A549 (cell line): ENCODE data around the gene RGL3.

Source experiments
- BHLHE40 ChIP-seq: IDR thresholded peaks from 2 replicates; pipeline ENCODE4 v1.6.1; 2012; ENCODE audit warnings: low read depth, low read length, inconsistent platforms
- EHF ChIP-seq: fragments of 250-450 bp; sonication (Bioruptor Pico); IDR thresholded peaks from 2 replicates; pipeline ENCODE4 v1.5.0; 2020; ENCODE audit warnings: mild to moderate bottlenecking
- EP300 ChIP-seq, 2 experiments: fragments of >200 bp; sonication (Bioruptor Twin); formaldehyde crosslinking; IDR thresholded peaks; 2 replicates in 1 of 2; 3 replicates in 1 of 2; pipeline ENCODE4 v1.6.1; 2016 to 2017
- ESRRA ChIP-seq: fragments of 150-350 bp; IDR thresholded peaks from 2 replicates; pipeline ENCODE4 v1.6.1; 2014; ENCODE audit warnings: mild to moderate bottlenecking, low read length, borderline replicate concordance
- HDAC2 ChIP-seq: fragments of 200-600 bp; sonication (generic); IDR thresholded peaks from 2 replicates; pipeline ENCODE4 v1.6.1; 2016
- KDM1A ChIP-seq: fragments of 200-600 bp; sonication (generic); IDR thresholded peaks from 2 replicates; pipeline ENCODE4 v1.6.1; 2016; ENCODE audit warnings: low read depth, mild to moderate bottlenecking
- MAFK ChIP-seq: fragments of 450-650 bp; IDR thresholded peaks from 2 replicates; pipeline ENCODE4 v1.6.1; 2014; ENCODE audit not compliant: partially characterized antibody
- MYC ChIP-seq: IDR thresholded peaks from 2 replicates; pipeline ENCODE4 v1.6.1; 2012; ENCODE audit warnings: mild to moderate bottlenecking, inconsistent platforms, low read length, improper control_type of control experiment, borderline replicate concordance
- RAD21 ChIP-seq, 2 experiments: fragments of >200 bp in 1 of 2; sonication (Bioruptor Twin) in 1 of 2; formaldehyde crosslinking in 1 of 2; IDR thresholded peaks in 1 of 2; conservative IDR thresholded peaks in 1 of 2; 2 replicates in 1 of 2; 3 replicates in 1 of 2; pipeline ENCODE4 v1.6.1; 2012 to 2018; ENCODE audit warnings: inconsistent platforms in 1 of 2
- USF2 ChIP-seq: fragments of 450-650 bp; IDR thresholded peaks from 2 replicates; pipeline ENCODE4 v1.6.1; 2014; ENCODE audit warnings: antibody characterized with exemption
- ZC3H11A ChIP-seq: fragments of 450-650 bp; IDR thresholded peaks from 2 replicates; pipeline ENCODE4 v1.6.1; 2014; ENCODE audit warnings: antibody characterized with exemption, mild to moderate bottlenecking
- TF ChIP-seq, protein P1 (sequence below): fragments of >200 bp; sonication (Bioruptor Twin); formaldehyde crosslinking; IDR thresholded peaks from 3 replicates; pipeline ENCODE4 v1.5.1; 2016
- TF ChIP-seq, protein P2 (sequence below): fragments of >200 bp; sonication (Bioruptor Twin); formaldehyde crosslinking; IDR thresholded peaks from 2 replicates; pipeline ENCODE4 v1.6.1; 2016

GRCh38 chr19:11356676-11357550 lies 62.2 kb downstream of the RGL3 start:
- TF ChIP-seq, protein P1, sequence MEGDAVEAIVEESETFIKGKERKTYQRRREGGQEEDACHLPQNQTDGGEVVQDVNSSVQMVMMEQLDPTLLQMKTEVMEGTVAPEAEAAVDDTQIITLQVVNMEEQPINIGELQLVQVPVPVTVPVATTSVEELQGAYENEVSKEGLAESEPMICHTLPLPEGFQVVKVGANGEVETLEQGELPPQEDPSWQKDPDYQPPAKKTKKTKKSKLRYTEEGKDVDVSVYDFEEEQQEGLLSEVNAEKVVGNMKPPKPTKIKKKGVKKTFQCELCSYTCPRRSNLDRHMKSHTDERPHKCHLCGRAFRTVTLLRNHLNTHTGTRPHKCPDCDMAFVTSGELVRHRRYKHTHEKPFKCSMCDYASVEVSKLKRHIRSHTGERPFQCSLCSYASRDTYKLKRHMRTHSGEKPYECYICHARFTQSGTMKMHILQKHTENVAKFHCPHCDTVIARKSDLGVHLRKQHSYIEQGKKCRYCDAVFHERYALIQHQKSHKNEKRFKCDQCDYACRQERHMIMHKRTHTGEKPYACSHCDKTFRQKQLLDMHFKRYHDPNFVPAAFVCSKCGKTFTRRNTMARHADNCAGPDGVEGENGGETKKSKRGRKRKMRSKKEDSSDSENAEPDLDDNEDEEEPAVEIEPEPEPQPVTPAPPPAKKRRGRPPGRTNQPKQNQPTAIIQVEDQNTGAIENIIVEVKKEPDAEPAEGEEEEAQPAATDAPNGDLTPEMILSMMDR, result no peak
- TF ChIP-seq, protein P2, sequence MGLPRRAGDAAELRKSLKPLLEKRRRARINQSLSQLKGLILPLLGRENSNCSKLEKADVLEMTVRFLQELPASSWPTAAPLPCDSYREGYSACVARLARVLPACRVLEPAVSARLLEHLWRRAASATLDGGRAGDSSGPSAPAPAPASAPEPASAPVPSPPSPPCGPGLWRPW, result no peak
- no peak for TF ChIP-seq RAD21 (conservative IDR thresholded peaks at IDR 0.05 in 1 of 2, IDR thresholded peaks at IDR 0.05 in 1 of 2)
- TF ChIP-seq EP300 (IDR thresholded peaks at IDR 0.05), result no peak
- no peak for TF ChIP-seq ZC3H11A
- no peak for TF ChIP-seq KDM1A
- no peak for TF ChIP-seq MYC
- no peak for TF ChIP-seq BHLHE40
- no peak for TF ChIP-seq ESRRA
- no peak for TF ChIP-seq HDAC2
- TF ChIP-seq USF2, result no peak
- no peak for TF ChIP-seq EHF
- no peak for TF ChIP-seq MAFK
